K562 (cell line): ENCODE data around the gene ZNF692. TPM values are rescaled to one million over a fixed set of nuclear protein-coding genes. Genes with fewer than 3 reads are reported as not detected.
A peak's percentile ranks its signal among the peaks of the same experiment; 100 is the strongest.

ENCODE experiments used
- ATAC-seq: fragments of 200-7000 bp; cut with Tn5 transposase; 3 replicates; pipeline ENCODE4 v1.9.1; 2020; ENCODE audit warnings: moderate library complexity
- BruUV-seq: library from RNA; stranded (reverse); fragments of 400-500 nt; replicated peaks from 2 replicates; lab custom pipeline; 2021; lab: Mats Ljungman, UMichigan
- CTCF ChIA-PET: fragments of 300-600 bp; formaldehyde crosslinking; extraction: SDS; loops from one replicate; lab custom pipeline; 2021; ENCODE audit warnings: low intra/inter-chr PET ratio; lab: Yijun Ruan, JAX
- POLR2A ChIA-PET: fragments of 300-600, 350-650 bp; sonication (Branson Sonifier 250); formaldehyde crosslinking; extraction: SDS; loops from one replicate; lab custom pipeline; 2021; ENCODE audit warnings: antibody characterized with exemption, inconsistent platforms; lab: Yijun Ruan, JAX
- DNase-seq, 4 experiments: peaks; one replicate each; pipeline versions ENCODE4 v3.0.0 to v3.0.0-alpha.2; 2011 to 2018; ENCODE audit warnings: low spot score in 3 of 4, mixed read lengths in 3 of 4; ENCODE audit errors: extremely low read depth in 1 of 4
- FAIRE-seq: peaks from 2 replicates; lab custom pipeline; 2011; peaks lifted over from hg19 to GRCh38; lab: Jason Lieb, UNC
- H2AFZ ChIP-seq: 2 replicates; pipeline ENCODE4 v1.6.0; 2011; ENCODE audit warnings: low read depth, low read length, control low read depth, inconsistent platforms
- H3K27ac ChIP-seq: fragments of 200-600 bp; 3 replicates; pipeline ENCODE4 v1.8.0; 2011; ENCODE audit warnings: low read depth, mild to moderate bottlenecking, control low read depth, inconsistent platforms, low read length, moderate library complexity, mixed read lengths; ENCODE audit errors: extremely low read depth
- H3K27me3 ChIP-seq, 2 experiments: fragments of 300-600 bp in 1 of 2; 2 replicates in 1 of 2; 3 replicates in 1 of 2; pipeline versions ENCODE4 v1.6.0 to v1.8.0; 2011; ENCODE audit warnings: inconsistent platforms in 2 of 2, low read length in 2 of 2, mild to moderate bottlenecking in 1 of 2, mixed read lengths in 1 of 2, moderate library complexity in 1 of 2; ENCODE audit not compliant: control insufficient read depth in 2 of 2, insufficient read depth in 2 of 2
- H3K36me3 ChIP-seq: fragments of 300-600 bp; 3 replicates; pipeline ENCODE4 v1.8.0; 2011; ENCODE audit warnings: mild to moderate bottlenecking, low read length, inconsistent platforms; ENCODE audit not compliant: control insufficient read depth, insufficient read depth
- H3K4me1 ChIP-seq, 2 experiments: fragments of 200-600 bp in 1 of 2; replicated peaks in 1 of 2; 2 replicates in 1 of 2; 3 replicates in 1 of 2; pipeline versions ENCODE4 v1.5.1 to v1.8.0; 2011; ENCODE audit warnings: inconsistent platforms in 2 of 2, low read length in 2 of 2, mild to moderate bottlenecking in 1 of 2, mixed read lengths in 1 of 2, moderate library complexity in 1 of 2; ENCODE audit not compliant: control insufficient read depth in 2 of 2, insufficient read depth in 2 of 2
- H3K4me2 ChIP-seq: 2 replicates; pipeline ENCODE4 v1.6.1; 2011; ENCODE audit warnings: low read length, control low read depth, inconsistent platforms, mixed read lengths; ENCODE audit not compliant: insufficient read depth
- H3K4me3 ChIP-seq: fragments of 200-600 bp; sonication (generic), shearing (Covaris generic); 2 replicates; pipeline ENCODE4 v1.5.1; 2016; ENCODE audit warnings: control low read depth, inconsistent platforms
- H3K79me2 ChIP-seq: fragments of 200-600 bp; 3 replicates; pipeline ENCODE4 v1.8.0; 2011; ENCODE audit warnings: low read length, inconsistent platforms; ENCODE audit not compliant: control insufficient read depth, insufficient read depth
- H3K9ac ChIP-seq, 2 experiments: 2 replicates each; pipeline versions ENCODE4 v1.6.0 to v1.6.1; 2011; ENCODE audit warnings: low read depth in 2 of 2, low read length in 2 of 2, control low read depth in 1 of 2, inconsistent platforms in 1 of 2, mild to moderate bottlenecking in 1 of 2, mixed read lengths in 1 of 2; ENCODE audit not compliant: insufficient read depth in 1 of 2
- H3K9me1 ChIP-seq: one replicate; pipeline ENCODE4 v1.6.0; 2011; ENCODE audit warnings: inconsistent platforms, mild to moderate bottlenecking, low read length, moderate library complexity; ENCODE audit not compliant: control insufficient read depth, insufficient read depth
- H3K9me3 ChIP-seq: replicated peaks from 2 replicates; pipeline ENCODE4 v1.5.1; 2011; ENCODE audit warnings: low read depth, low read length, inconsistent platforms; ENCODE audit not compliant: control insufficient read depth, insufficient read depth
- H4K20me1 ChIP-seq: replicated peaks from 2 replicates; pipeline ENCODE4 v1.6.1; 2011; ENCODE audit warnings: low read length, inconsistent platforms, mixed read lengths; ENCODE audit not compliant: control insufficient read depth, insufficient read depth
- ASH1L ChIP-seq: fragments of 450-650 bp; IDR thresholded peaks from 2 replicates; pipeline ENCODE4 v1.6.1; 2018; ENCODE audit warnings: borderline replicate concordance, mild to moderate bottlenecking, low read depth; ENCODE audit not compliant: partially characterized antibody
- CHD2 ChIP-seq: IDR thresholded peaks from 2 replicates; pipeline ENCODE4 v1.6.1; 2011; ENCODE audit warnings: low read depth, low read length
- CREM ChIP-seq: IDR thresholded peaks from 2 replicates; pipeline ENCODE4 v1.6.1; 2014; ENCODE audit warnings: antibody characterized with exemption, low read depth
- EHMT2 ChIP-seq: fragments of 450-650 bp; IDR thresholded peaks from 2 replicates; pipeline ENCODE4 v1.6.1; 2018; ENCODE audit warnings: antibody characterized with exemption
- ELF4 ChIP-seq: fragments of 450-650 bp; formaldehyde crosslinking; IDR thresholded peaks from 2 replicates; pipeline ENCODE4 v1.4.0; 2022; ENCODE audit warnings: missing genetic modification characterization
- ETS2 ChIP-seq: IDR thresholded peaks from 2 replicates; pipeline ENCODE4 v1.6.1; 2016; ENCODE audit warnings: borderline replicate concordance, missing genetic modification characterization, mild to moderate bottlenecking, moderate library complexity, missing compliant biosample characterization; ENCODE audit not compliant: poor library complexity, severe bottlenecking
- HCFC1 ChIP-seq: IDR thresholded peaks from 2 replicates; pipeline ENCODE4 v1.6.1; 2012; ENCODE audit warnings: low read depth, low read length, improper control_type of control experiment
- HMGN3 ChIP-seq: IDR thresholded peaks from 2 replicates; pipeline ENCODE4 v1.6.1; 2011; ENCODE audit warnings: borderline replicate concordance, low read depth, mild to moderate bottlenecking, mixed read lengths, low read length; ENCODE audit not compliant: insufficient read length; ENCODE audit errors: extremely low read depth
- OTX1 ChIP-seq: fragments of 450-650 bp; formaldehyde crosslinking; IDR thresholded peaks from 2 replicates; pipeline ENCODE4 v1.4.0; 2022; ENCODE audit warnings: mild to moderate bottlenecking
- POU5F1 ChIP-seq: fragments of 150-350 bp; IDR thresholded peaks from 2 replicates; pipeline ENCODE4 v1.6.1; 2014; ENCODE audit warnings: borderline replicate concordance, low read length, low read depth, mild to moderate bottlenecking; ENCODE audit not compliant: partially characterized antibody
- RAD51 ChIP-seq: fragments of 450-650 bp; IDR thresholded peaks from 2 replicates; pipeline ENCODE4 v1.7.1; 2016; ENCODE audit warnings: low read depth, mild to moderate bottlenecking, borderline replicate concordance
- RBBP5 ChIP-seq: fragments of 200-600 bp; sonication (generic); IDR thresholded peaks from 2 replicates; pipeline ENCODE4 v1.6.1; 2012; ENCODE audit warnings: borderline replicate concordance, mild to moderate bottlenecking, low read length, control low read depth, inconsistent platforms; ENCODE audit not compliant: insufficient read depth, poor library complexity, severe bottlenecking
- ZBTB2 ChIP-seq: fragments of 450-650 bp; IDR thresholded peaks from 2 replicates; pipeline ENCODE4 v1.6.1; 2016; ENCODE audit warnings: antibody characterized with exemption
- ZNF140 ChIP-seq: fragments of 250-450 bp; sonication (Bioruptor Pico); IDR thresholded peaks from 2 replicates; pipeline ENCODE4 v1.8.0; 2021; ENCODE audit warnings: moderate library complexity, mild to moderate bottlenecking, inconsistent platforms
- ZNF57 ChIP-seq: fragments of 450-650 bp; formaldehyde crosslinking; IDR thresholded peaks from 2 replicates; pipeline ENCODE4 v1.4.0; 2020; ENCODE audit warnings: mild to moderate bottlenecking, moderate library complexity
- WGBS: fragments of 100-300 bp; shearing (Covaris generic); methylation state at CpG from one replicate; pipeline ENCODE4 v1.1.6; 2016; ENCODE audit warnings: low coverage, mixed read lengths; ENCODE audit not compliant: insufficient coverage; ENCODE audit errors: missing lambda C conversion rate; 5-methylcytosine and 5-hydroxymethylcytosine counted together
- in situ Hi-C: fragments of 300-500 bp; cut with MboI; formaldehyde crosslinking; loops from 4 replicates; pipeline ENCODE4 v1.15.0; 2018; ENCODE audit warnings: inconsistent platforms, mixed read lengths
- intact Hi-C: fragments of 100-400 bp; cut with micrococcal nuclease; formaldehyde crosslinking; loops from 2 replicates; pipeline ENCODE4 v1.14.2; 2022
- polyA plus RNA-seq, 8 experiments: library from polyadenylated mRNA; depleted of rRNA in 4 of 8; stranded (reverse) in 5 of 8; unstranded in 3 of 8; fragments of >200 nt; fragmentation: Nextera tagmentation in 2 of 8; fragmentation: Illumina TruSeq in 1 of 8; extraction: Ambion mirVana in 2 of 8; extraction: Trizol in 1 of 8; gene quantifications; 2 replicates each; pipeline versions ENCODE4 v1.2.1 to v1.2.3, GENCODE V29; 2011 to 2014; ENCODE audit warnings: inconsistent platforms in 1 of 8, missing spikeins in 1 of 8
- total RNA-seq, 7 experiments: library from RNA; depleted of rRNA in 6 of 7; stranded (reverse); fragments of >200 nt in 6 of 7; fragmentation: Illumina TruSeq in 2 of 7; extraction: Trizol in 2 of 7; gene quantifications; 2 replicates each; pipeline versions ENCODE4 v1.2.1 to v1.2.3, GENCODE V29; 2011 to 2021; ENCODE audit warnings: low replicate concordance in 1 of 7
- TF ChIP-seq, protein P1 (sequence below): fragments of 450-650 bp; IDR thresholded peaks from 2 replicates; pipeline ENCODE4 v1.6.1; 2017; ENCODE audit warnings: mild to moderate bottlenecking, moderate library complexity

The ZNF692 gene
- total and polyA plus RNA-seq, 9 of the 15 experiments (the other 6 are each of a cell fraction or from before 2014, with no cell fraction given), result 8.4 to 143 (median 55.9) TPM

DNA sequence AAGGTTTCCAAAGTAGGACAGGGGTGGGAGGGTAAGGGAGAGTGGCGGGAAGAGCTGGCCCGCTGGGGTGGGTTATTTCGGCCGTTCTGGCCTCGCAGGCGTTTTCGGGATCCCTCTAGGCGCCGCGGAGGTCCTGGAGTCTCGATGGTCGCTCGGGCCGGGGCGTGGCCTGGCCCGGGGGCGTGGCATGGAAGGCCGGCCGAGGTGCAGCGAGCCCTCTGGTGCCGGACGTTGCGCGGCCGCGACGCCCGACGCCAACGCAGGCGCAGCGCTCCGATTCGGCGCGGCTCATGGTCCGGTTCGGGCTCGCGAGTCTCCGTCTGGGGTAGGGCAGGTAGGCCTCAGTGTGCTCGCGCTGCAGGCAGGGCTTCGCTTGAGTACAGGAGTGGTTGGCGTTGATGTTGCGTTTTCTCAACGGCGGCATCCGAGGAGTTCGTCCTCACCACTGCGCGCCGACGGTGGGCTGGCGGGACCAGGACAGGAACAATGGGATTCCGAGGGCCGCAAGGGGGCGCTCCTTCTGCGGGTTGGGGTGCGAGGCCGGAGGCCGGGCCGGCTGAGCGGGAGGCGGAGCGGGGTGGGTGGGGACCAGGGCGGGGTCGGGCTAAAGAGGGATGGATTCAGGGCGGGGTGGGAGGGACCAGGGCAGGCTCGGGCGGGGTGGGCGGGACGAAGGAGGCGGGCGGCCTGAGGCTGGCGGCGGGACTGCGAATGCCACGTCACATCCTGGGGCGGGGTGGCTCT is 47.3 kb upstream of the ZNF692 start, which contains the start of gene PGBD2:
Gene PGBD2 (plus strand): TSS at position 227 of the 744 bp plus-strand sequence. CDS start 7,628 bp downstream, outside the sequence.
- H3K27ac ChIP-seq, result peak within 1 kb of the TSS; percentile 99
- no TSS peak for BruUV-seq
- WGBS, result under 1% methylated on average over 49 of the region's 80 CpGs
- peaks cover 22 to 46% of the 10 kb centered on the region in 2 experiments; a peak in 4 of 5 replicates for H3K4me1 ChIP-seq
- peak; percentile 78 for FAIRE-seq
- H3K79me2 ChIP-seq, result peaks cover 54% of the 10 kb centered on the region
- H3K9ac ChIP-seq, result peak within 1 kb of the TSS; percentile 87 to 99
- in situ Hi-C loops (no loop called here), intact Hi-C loops (loop anchor here (1.0 kb wide), 5 partner anchors 17 to 80 kb away; no protein-coding TSS in a partner anchor)
- H3K9me1 ChIP-seq, result peaks cover 4% of the 10 kb centered on the region
- peak within 1 kb of the TSS; percentile 58 for H3K4me3 ChIP-seq
- DNase-seq, result peak; percentile 98 to 99 (median 98)
- peaks cover 34% of the 10 kb centered on the region for H3K36me3 ChIP-seq
- H3K4me2 ChIP-seq, result peak within 1 kb of the TSS; percentile 99
- no peaks in the 10 kb centered on the region for H4K20me1 ChIP-seq
- no peaks in the 10 kb centered on the region for H3K27me3 ChIP-seq
- CTCF ChIA-PET, result interaction anchor here (0.6 to 1.1 kb wide), 4 partner anchors 48 to 80 kb away, joined by 3 to 12 read pairs (median 8); partner anchors contain the start of genes SH3BP5L and ZNF692
- peak; percentile 93 for ATAC-seq
- H3K9me3 ChIP-seq, result no peaks in the 10 kb centered on the region
- POLR2A ChIA-PET, result interaction anchor here (0.7 to 1.6 kb wide), 7 partner anchors 8 to 68 kb away, joined by 3 to 10 read pairs (median 5); partner anchors contain the start of genes ZNF672 and ZNF692
- peak within 1 kb of the TSS; percentile 98 for H2AFZ ChIP-seq
- TF ChIP-seq, protein P1, sequence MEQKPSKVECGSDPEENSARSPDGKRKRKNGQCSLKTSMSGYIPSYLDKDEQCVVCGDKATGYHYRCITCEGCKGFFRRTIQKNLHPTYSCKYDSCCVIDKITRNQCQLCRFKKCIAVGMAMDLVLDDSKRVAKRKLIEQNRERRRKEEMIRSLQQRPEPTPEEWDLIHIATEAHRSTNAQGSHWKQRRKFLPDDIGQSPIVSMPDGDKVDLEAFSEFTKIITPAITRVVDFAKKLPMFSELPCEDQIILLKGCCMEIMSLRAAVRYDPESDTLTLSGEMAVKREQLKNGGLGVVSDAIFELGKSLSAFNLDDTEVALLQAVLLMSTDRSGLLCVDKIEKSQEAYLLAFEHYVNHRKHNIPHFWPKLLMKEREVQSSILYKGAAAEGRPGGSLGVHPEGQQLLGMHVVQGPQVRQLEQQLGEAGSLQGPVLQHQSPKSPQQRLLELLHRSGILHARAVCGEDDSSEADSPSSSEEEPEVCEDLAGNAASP, result no peak
- no peak for TF ChIP-seq POU5F1
- peak; percentile 69 for TF ChIP-seq RBBP5
- TF ChIP-seq HCFC1, result peak; percentile 53
- no peak for TF ChIP-seq ASH1L
- TF ChIP-seq ZNF57 (CRISPR knock-in tag), result no peak
- TF ChIP-seq CHD2, result 0 out of 2 replicates have a peak, but pooled peaks have one; percentile 39
- TF ChIP-seq EHMT2, result peak; percentile 56; the same call in 1 of the 2 replicates
- TF ChIP-seq HMGN3, result peak; percentile 72
- TF ChIP-seq CREM, result peak; percentile 89
- peak; percentile 11 for TF ChIP-seq ZBTB2
- no peak for TF ChIP-seq ZNF140 (CRISPR knock-in tag)
- TF ChIP-seq RAD51, result no peak
- TF ChIP-seq ETS2 (tag), result no peak
- 0 out of 2 replicates have a peak, but pooled peaks have one; percentile 12 for TF ChIP-seq ELF4 (CRISPR knock-in tag)
- TF ChIP-seq OTX1 (CRISPR knock-in tag), result peak; percentile 84; the same call in 1 of the 2 replicates
